HK-2 (cell line): ENCODE results near the gene MRPS11.
"Not testable (repeated sequence)": the region's sequence is repeated elsewhere in the genome, so short reads cannot be mapped to it uniquely, and the experiment has no call there.

ENCODE experiments used
- DNase-seq: peaks from one replicate; pipeline ENCODE4 v3.0.0-alpha.2; 2018; ENCODE audit not compliant: unreplicated experiment

The MRPS11 gene

DNA sequence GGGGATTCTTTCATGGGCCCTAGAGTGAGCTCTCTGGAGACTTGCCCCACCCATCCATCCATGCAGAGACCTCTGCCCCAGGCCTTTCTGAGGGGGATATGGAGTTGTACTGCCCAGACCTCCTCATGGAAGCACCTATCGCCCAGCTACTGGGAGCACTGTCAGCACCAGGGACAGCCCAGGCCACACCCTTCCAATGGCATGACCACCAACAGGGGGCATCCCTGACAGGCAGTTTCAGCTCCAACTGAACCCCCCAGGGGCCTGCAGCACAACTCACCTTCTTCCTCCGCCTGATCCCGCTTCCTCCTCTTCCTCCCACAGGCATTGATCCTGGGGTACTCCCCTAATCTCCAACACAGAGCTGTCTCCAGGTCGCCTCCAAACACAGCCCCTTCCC lies 21.8 kb downstream of the MRPS11 start:
- no peak for DNase-seq

- DNase-seq: no peak
Observed at GRCh38 chr15:88490036-88490435, 22.5 kb downstream of the MRPS11 start.

DNA sequence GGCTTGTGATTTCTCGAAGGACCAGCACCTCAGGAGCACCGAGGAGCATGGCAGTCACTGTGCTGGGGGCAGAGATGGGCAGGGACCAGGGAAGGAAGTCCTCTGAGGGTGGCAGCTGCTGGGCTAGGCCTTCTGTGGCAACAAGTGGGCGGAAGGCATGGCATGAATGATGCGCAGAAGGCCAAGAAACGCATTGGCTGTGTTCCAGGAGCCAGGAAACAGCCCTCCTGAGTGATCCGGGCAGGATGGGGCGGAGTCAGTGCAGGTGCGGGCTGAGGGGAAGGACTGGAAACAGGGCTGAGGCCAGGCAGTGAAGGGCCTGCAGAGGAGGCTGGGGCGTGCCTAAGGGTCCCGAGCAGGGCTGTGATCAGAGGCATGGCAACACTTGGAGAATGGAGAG lies 23.6 kb downstream of the MRPS11 start:
- no peak for DNase-seq

DNA sequence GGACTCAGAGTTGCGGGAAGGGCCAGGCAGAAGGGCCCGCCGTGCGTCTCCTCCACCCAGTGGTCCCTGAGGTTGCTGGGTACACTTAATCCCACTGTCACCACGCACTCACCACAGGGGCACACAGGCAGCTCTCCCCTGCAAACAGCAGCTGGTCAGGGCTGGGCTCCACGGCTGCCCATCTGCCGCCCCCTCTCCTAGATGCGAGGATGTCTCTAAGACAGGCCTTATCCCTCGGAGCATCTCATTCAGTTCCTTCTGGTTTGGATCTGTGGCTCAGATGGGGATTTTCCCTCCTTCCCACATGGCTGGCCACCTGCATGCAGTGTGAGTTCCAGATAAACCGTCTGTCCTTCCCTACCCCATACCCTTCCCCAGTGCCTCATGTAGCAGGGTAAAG lies 26.3 kb downstream of the MRPS11 start:
- DNase-seq: no peak

- no peak for DNase-seq
Observed at GRCh38 chr15:88497109-88497765, 29.7 kb downstream of the MRPS11 start.

- DNase-seq: no peak
Observed at GRCh38 chr15:88498996-88499395, 31.5 kb downstream of the MRPS11 start.

- DNase-seq: no peak
Observed at GRCh38 chr15:88504445-88504844, 36.9 kb downstream of the MRPS11 start.

DNA sequence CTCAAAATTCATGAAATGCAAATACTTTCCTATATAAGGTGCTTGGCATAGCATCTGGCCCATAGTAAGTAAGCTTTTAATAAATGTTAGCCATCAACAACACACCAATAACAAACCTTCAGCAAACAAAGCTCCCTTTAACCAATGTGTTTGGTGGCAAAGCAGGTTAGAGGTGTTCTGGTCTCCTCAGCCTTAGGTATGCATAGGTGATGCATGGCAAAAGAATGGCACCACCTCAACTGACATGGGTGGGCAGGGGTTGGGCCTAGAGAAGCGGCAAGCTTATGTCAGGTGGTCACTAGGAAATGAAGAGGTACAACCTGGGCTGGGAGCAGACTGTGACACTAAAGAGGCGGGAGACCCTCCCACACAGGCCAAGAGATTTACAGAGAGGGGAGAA lies 38.2 kb downstream of the MRPS11 start:
- no peak for DNase-seq

DNA sequence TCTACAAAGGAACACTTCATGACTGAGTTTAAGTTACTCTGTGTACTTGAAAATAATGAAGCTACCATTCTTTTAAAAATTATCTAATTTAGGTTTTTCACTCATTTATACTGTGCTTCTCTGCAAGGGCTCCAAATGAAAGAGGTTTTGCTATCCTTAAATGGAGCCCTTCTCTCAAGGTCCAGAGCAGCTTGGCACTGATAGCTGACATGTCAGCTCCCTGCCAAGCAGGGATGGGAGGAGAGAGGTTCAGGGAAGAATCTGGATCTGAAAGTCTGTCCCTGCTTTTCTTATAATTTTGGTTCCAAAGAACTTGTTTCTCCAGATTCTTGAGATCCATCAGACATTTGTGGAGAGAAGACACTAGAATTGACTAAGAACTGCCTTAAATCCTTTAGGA lies 39.1 kb downstream of the MRPS11 start:
- no peak for DNase-seq

DNA sequence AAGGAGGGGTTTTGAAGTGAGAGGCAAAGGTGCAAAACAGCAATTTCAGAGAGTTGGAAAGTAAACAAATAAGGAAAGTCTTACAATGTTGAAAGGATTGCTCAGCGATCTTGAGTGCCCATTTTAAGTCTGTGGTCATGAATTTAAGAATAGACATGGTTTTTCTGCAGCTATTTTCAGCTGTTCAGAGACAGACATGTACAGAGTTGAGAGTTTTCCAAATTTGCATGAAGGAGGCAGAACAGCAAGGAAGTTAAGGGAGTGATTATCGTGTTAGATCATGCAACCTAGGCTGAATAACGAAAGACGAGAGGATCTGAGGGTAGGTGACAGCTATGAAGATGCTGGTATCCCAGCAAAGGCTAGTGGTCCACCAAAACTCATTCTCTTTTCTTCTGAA lies 41.8 kb downstream of the MRPS11 start:
- DNase-seq: no peak

GRCh38 chr15:88509964-88510363 lies 42.5 kb downstream of the MRPS11 start:
- no peak for DNase-seq

DNA sequence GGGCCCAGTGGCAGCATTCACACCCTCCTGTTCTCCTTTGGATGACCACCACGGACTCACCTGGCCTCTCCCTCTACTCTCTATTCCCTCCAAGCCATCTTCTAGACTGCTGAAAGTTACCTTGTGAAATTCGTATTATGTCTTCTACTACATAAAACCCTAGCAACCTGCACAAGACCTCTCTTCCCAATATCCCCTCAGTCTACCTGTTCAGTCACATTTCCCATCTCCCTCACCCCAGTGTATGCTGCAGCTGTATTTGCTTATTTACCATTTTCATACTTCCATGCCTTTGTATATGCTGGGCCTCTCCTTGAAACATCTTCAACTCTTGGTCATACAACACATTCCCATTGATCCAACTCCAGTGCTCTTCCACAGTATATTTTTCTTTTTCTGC lies 43.7 kb downstream of the MRPS11 start:
- DNase-seq: no peak

- no peak for DNase-seq
Observed at GRCh38 chr15:88512078-88512477, 44.6 kb downstream of the MRPS11 start.

DNA sequence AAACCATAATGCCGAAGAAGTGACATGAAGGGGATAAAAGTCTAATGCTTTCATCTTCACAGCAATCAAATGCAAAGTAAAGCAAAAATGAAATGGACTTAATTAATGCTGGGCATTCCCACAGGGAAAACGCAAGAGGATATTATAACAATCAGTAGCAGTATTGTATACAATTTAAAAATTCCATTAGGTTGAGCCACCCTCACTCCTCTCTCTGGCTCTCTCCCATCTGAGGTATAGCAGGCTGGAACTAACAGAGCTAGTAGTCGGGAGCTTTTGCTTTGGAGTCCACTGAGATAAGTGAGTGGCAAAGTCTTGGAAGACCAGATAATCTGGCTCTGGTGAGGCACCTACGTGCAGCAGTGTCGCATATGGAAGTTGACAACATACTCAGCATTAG lies 45.1 kb downstream of the MRPS11 start:
- DNase-seq: no peak

DNA sequence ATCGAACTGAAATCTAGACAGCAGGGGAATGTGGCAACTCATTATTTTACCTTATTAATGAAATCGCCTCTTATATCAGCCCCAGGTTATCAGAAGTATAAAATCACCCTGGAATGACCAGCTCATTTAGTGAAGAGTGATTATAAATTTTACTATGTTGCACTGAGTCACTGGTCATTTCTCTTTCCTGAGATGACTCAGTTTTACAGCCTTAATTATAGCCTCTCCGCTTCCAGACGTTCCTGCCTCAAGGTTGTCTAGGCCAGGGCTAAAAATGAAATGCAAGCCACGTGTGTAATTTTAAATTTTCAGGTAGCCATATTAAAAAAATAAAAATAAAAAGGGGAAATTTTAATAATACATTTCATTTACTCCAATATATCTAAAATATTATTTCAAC lies 45.7 kb downstream of the MRPS11 start:
- DNase-seq: no peak

DNA sequence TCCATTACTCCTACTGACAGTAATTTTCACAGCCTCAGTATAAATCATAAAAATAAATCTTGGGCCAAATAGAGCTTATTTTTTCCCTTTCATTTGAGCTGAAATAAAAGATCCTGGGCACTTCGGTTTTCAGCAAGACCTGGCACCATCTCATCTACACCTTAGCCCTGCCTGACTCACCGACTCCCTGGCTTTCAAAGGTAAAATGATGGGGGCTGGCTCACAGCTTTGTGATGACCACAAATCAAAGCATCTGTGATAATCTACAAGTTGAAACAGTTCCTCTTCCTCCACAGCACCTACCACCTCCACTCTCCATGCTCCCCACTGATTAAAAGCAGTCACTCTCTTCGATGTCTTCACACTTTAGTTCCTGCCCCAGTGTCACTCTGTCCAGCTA lies 51.4 kb downstream of the MRPS11 start:
- no peak for DNase-seq

GRCh38 chr15:88524094-88524493 lies 56.6 kb downstream of the MRPS11 start:
- not testable (repeated sequence) for DNase-seq

DNA sequence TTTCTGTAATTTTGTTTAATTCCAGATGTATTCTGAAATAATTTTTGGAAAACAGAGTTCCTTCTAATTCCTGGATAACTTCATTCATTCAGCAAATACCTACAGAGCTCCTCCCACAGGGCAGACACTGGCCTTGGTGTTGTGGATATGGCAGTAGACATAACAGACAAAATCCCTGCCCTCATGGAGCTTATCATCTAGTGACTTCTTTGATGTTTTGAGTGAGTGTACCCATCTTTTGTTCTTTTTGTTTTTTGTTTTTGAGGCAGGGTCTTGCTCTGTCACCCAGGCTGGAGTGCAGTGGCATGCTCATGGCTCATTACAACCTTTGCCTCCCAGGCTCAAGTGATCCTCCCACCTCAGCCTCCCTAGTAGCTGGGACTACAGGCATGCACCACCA lies 57.9 kb downstream of the MRPS11 start:
- no peak for DNase-seq

- no peak for DNase-seq
Observed at GRCh38 chr15:88526247-88526879, 58.9 kb downstream of the MRPS11 start.

DNA sequence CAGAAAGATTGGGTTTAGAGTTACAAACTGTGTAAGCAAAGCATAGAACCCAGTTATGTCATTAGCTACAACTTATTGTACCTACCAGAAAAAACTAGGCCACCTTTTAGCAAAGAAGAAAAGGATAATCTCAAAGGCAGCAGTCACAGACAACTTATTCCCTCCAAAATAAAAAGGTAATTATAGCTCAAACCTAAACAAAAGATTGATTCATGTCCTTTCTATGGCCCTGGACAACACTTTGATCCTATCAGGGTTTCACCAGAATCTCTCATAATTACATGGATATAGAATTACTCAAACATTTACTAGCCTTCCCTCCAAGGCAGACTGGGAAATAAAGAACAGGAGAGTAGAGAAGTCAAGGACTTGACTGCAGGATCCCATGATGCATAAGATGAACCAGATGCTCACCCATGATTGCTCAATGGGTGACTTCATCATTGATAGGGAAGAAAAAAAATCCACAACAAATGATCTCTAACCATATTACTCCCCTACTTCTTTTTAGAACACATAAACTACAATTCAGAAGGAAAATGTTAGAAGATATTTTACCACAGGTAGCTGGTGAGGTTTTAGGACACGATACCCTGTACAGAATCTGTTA lies 61.6 kb downstream of the MRPS11 start:
- no peak for DNase-seq
